Naive thymus-derived CD4-positive, alpha-beta T cell (primary cell): ENCODE results near the gene SKAP1. TPM values are rescaled to one million over a fixed set of nuclear protein-coding genes. Genes with fewer than 3 reads are reported as not detected.

ENCODE experiments used
- ATAC-seq: fragments of 150-1000 bp; cut with Tn5 transposase; 2 replicates; pipeline ENCODE4 v1.10.0; 2021; ENCODE audit warnings: mild to moderate bottlenecking, moderate library complexity
- CTCF ChIA-PET: fragments of 350-600 bp; sonication (Branson Sonifier 250); formaldehyde crosslinking; loops from one replicate; lab custom pipeline; 2021; ENCODE audit warnings: antibody characterized with exemption; lab: Charles Lee
- POLR2A ChIA-PET: fragments of 350-600 bp; sonication (Branson Sonifier 250); formaldehyde crosslinking; loops from one replicate; lab custom pipeline; 2021; ENCODE audit warnings: antibody characterized with exemption, inconsistent platforms; lab: Charles Lee
- DNase-seq, 9 donors: peaks; one replicate each; pipeline versions ENCODE4 v3.0.0 to v3.0.0-alpha.2; 2020 to 2022; ENCODE audit warnings: mixed read lengths in 1 of 9
- H3K27ac ChIP-seq: one replicate; pipeline ENCODE4 v1.7.0; 2013; ENCODE audit warnings: mild to moderate bottlenecking, low read depth, low read length, moderate library complexity
- H3K27me3 ChIP-seq, 2 donors: one replicate each; pipeline ENCODE4 v1.7.0; 2013; ENCODE audit warnings: low read length in 2 of 2, mild to moderate bottlenecking in 2 of 2, moderate library complexity in 2 of 2; ENCODE audit not compliant: control insufficient read depth in 2 of 2, insufficient read depth in 2 of 2
- H3K36me3 ChIP-seq, 3 experiments: 1 replicate in 2 of 3; 2 replicates in 1 of 3; pipeline ENCODE4 v1.7.0; 2013; ENCODE audit warnings: low read length in 3 of 3, mild to moderate bottlenecking in 3 of 3, moderate library complexity in 1 of 3; ENCODE audit not compliant: insufficient read depth in 3 of 3, control insufficient read depth in 2 of 3
- H3K4me1 ChIP-seq, 2 donors: one replicate each; pipeline ENCODE4 v1.7.0; 2013; ENCODE audit warnings: low read length in 2 of 2, mild to moderate bottlenecking in 2 of 2, moderate library complexity in 1 of 2; ENCODE audit not compliant: control insufficient read depth in 2 of 2, insufficient read depth in 2 of 2
- H3K4me3 ChIP-seq: 2 replicates; pipeline ENCODE4 v1.7.0; 2013; ENCODE audit warnings: mild to moderate bottlenecking, low read length
- H3K9me3 ChIP-seq, 3 experiments: 1 replicate in 2 of 3; 2 replicates in 1 of 3; pipeline ENCODE4 v1.7.0; 2013; ENCODE audit warnings: low read length in 3 of 3; ENCODE audit not compliant: control insufficient read depth in 2 of 3
- H3K27ac Mint-ChIP-seq, 9 donors: one replicate each; pipeline ENCODE4 v1.8.0; 2020 to 2022; ENCODE audit warnings: mixed read lengths in 9 of 9, mild to moderate bottlenecking in 8 of 9, moderate library complexity in 5 of 9, inconsistent platforms in 2 of 9
- H3K27me3 Mint-ChIP-seq, 5 donors: one replicate each; pipeline ENCODE4 v1.8.0; 2021 to 2022; ENCODE audit warnings: mixed read lengths in 5 of 5, mild to moderate bottlenecking in 1 of 5
- H3K36me3 Mint-ChIP-seq, 5 donors: one replicate each; pipeline ENCODE4 v1.8.0; 2020 to 2022; ENCODE audit warnings: mixed read lengths in 5 of 5, mild to moderate bottlenecking in 3 of 5, inconsistent platforms in 1 of 5
- H3K4me1 Mint-ChIP-seq, 7 donors: one replicate each; pipeline ENCODE4 v1.8.0; 2020 to 2022; ENCODE audit warnings: mixed read lengths in 7 of 7, mild to moderate bottlenecking in 3 of 7, inconsistent platforms in 1 of 7
- H3K4me3 Mint-ChIP-seq, 10 donors: one replicate each; pipeline ENCODE4 v1.8.0; 2020 to 2022; ENCODE audit warnings: mild to moderate bottlenecking in 10 of 10, mixed read lengths in 10 of 10, moderate library complexity in 6 of 10, inconsistent platforms in 2 of 10
- H3K9me3 Mint-ChIP-seq, 11 donors: one replicate each; pipeline ENCODE4 v1.8.0; 2020 to 2022; ENCODE audit warnings: mixed read lengths in 11 of 11, mild to moderate bottlenecking in 4 of 11, inconsistent platforms in 1 of 11, moderate library complexity in 1 of 11
- intact Hi-C, 2 donors: fragments of 100-400 bp; cut with micrococcal nuclease; formaldehyde crosslinking; loops; one replicate each; pipeline ENCODE4 v1.15.1; 2023
- polyA plus RNA-seq, 2 donors: library from polyadenylated mRNA; unstranded; fragments of 300-500 nt; fragmentation: Illumina TruSeq; gene quantifications; one replicate each; pipeline ENCODE4 v1.2.3, GENCODE V29; 2021
- total RNA-seq, 6 experiments: library from RNA in 5 of 6; stranded (reverse) in 5 of 6; gene quantifications; 1 replicate in 5 of 6; 2 replicates in 1 of 6; pipeline ENCODE4 v1.2.3 and lab custom pipeline; 2021 to 2026

SKAP1 gene
- total and polyA plus RNA-seq, 7 experiments from 2014 or later, result 99.3 to 289 (median 109) TPM

GRCh38 chr17:48322060-48322459 is 108.0 kb downstream of the SKAP1 start:
- intact Hi-C loops, result loop anchor here in 1 of 2 donors (2.0 kb wide), 1 partner anchor 13 kb away; no protein-coding TSS in a partner anchor
- H3K4me3 ChIP-seq, result no peak overlapping the region
- no peak overlapping the region for H3K27ac Mint-ChIP-seq
- POLR2A ChIA-PET, result no interaction called here
- H3K9me3 Mint-ChIP-seq, result no peaks in the 10 kb centered on the region
- no peak for ATAC-seq
- peaks cover 9 to 48% (median 26%) of the 10 kb centered on the region in 7 donors for H3K4me1 Mint-ChIP-seq
- no peaks in the 10 kb centered on the region for H3K27me3 Mint-ChIP-seq
- H3K27ac ChIP-seq, result no peak overlapping the region
- H3K9me3 ChIP-seq, result no peaks in the 10 kb centered on the region
- H3K4me3 Mint-ChIP-seq, result no peak overlapping the region
- no peaks in the 10 kb centered on the region for H3K4me1 ChIP-seq
- no peaks in the 10 kb centered on the region for H3K36me3 ChIP-seq
- CTCF ChIA-PET, result interaction anchor here (0.5 kb wide), 1 partner anchor 26 kb away, joined by 3 read pairs; no protein-coding TSS in a partner anchor
- no peaks in the 10 kb centered on the region for H3K27me3 ChIP-seq
- peaks cover 0 to 26% (median 17%) of the 10 kb centered on the region in 5 donors for H3K36me3 Mint-ChIP-seq
- no peak for DNase-seq

- Mint-ChIP-seq H3K27ac (peak overlapping the region in 1 of 9 donors; percentile 42), H3K4me3 (no peak overlapping the region), H3K4me1 (peaks cover 13 to 63% (median 43%) of the 10 kb centered on the region in 7 donors), H3K9me3 (no peaks in the 10 kb centered on the region), H3K36me3 (peaks cover 0 to 33% (median 14%) of the 10 kb centered on the region in 5 donors), H3K27me3 (no peaks in the 10 kb centered on the region)
- Histone ChIP-seq H3K36me3 (no peaks in the 10 kb centered on the region), H3K4me1 (no peaks in the 10 kb centered on the region), H3K27me3 (no peaks in the 10 kb centered on the region), H3K9me3 (no peaks in the 10 kb centered on the region), H3K4me3 (no peak overlapping the region), H3K27ac (no peak overlapping the region)
- intact Hi-C loops, result no loop called here
- ChIA-PET POLR2A (no interaction called here), CTCF (interaction anchor here (1.2 to 2.3 kb wide), 2 partner anchors 10 to 19 kb away, joined by 4 to 6 read pairs; no protein-coding TSS in a partner anchor)
- ATAC-seq (no peak), DNase-seq (no peak)
Measured at GRCh38 chr17:48317732-48318131, 112.3 kb downstream of the SKAP1 start.

- H3K4me1 Mint-ChIP-seq, result peaks cover 12 to 66% (median 39%) of the 10 kb centered on the region in 7 donors
Measured at GRCh38 chr17:48314716-48315115, 115.3 kb downstream of the SKAP1 start.

GRCh38 chr17:48313096-48313755 is 116.8 kb downstream of the SKAP1 start:
- DNase-seq, result no peak
- H3K27ac ChIP-seq, result no peak overlapping the region
- Mint-ChIP-seq H3K4me3 (no peak overlapping the region), H3K9me3 (no peaks in the 10 kb centered on the region), H3K27ac (peak overlapping the region in 3 of 9 donors; percentile 10 to 45 (median 27)), H3K36me3 (peaks cover 0 to 19% (median 8%) of the 10 kb centered on the region in 5 donors), H3K27me3 (no peaks in the 10 kb centered on the region), H3K4me1 (peaks cover 11 to 59% (median 35%) of the 10 kb centered on the region in 7 donors)
- no peaks in the 10 kb centered on the region for H3K36me3 ChIP-seq
- H3K4me1 ChIP-seq, result no peaks in the 10 kb centered on the region
- ChIA-PET CTCF (no interaction called here), POLR2A (no interaction called here)
- no peak for ATAC-seq
- H3K9me3 ChIP-seq, result no peaks in the 10 kb centered on the region
- no peak overlapping the region for H3K4me3 ChIP-seq
- H3K27me3 ChIP-seq, result no peaks in the 10 kb centered on the region
- intact Hi-C loops, result no loop called here

More at GRCh38 chr17:48314716-48315115, 115.3 kb downstream of the SKAP1 start:
- no peak overlapping the region for H3K4me3 Mint-ChIP-seq
- no peaks in the 10 kb centered on the region for H3K9me3 Mint-ChIP-seq
- H3K27me3 ChIP-seq, result no peaks in the 10 kb centered on the region
- no peaks in the 10 kb centered on the region for H3K4me1 ChIP-seq
- H3K9me3 ChIP-seq, result no peaks in the 10 kb centered on the region
- H3K27ac ChIP-seq, result no peak overlapping the region
- H3K36me3 ChIP-seq, result no peaks in the 10 kb centered on the region
- H3K27ac Mint-ChIP-seq, result no peak overlapping the region
- H3K36me3 Mint-ChIP-seq, result peaks cover 0 to 25% (median 12%) of the 10 kb centered on the region in 5 donors
- no peak for ATAC-seq
- intact Hi-C loops, result loop anchor here in 1 of 2 donors (2.0 kb wide), 1 partner anchor 16 kb away; no protein-coding TSS in a partner anchor
- CTCF ChIA-PET, result no interaction called here
- DNase-seq, result no peak
- H3K4me3 ChIP-seq, result no peak overlapping the region
- POLR2A ChIA-PET, result no interaction called here
- H3K27me3 Mint-ChIP-seq, result no peaks in the 10 kb centered on the region

- H3K27me3 ChIP-seq, result no peaks in the 10 kb centered on the region
- Mint-ChIP-seq H3K4me1 (peaks cover 11 to 54% (median 36%) of the 10 kb centered on the region in 7 donors), H3K27ac (no peak overlapping the region), H3K9me3 (no peaks in the 10 kb centered on the region), H3K4me3 (no peak overlapping the region), H3K36me3 (peaks cover 0 to 5% (median 4%) of the 10 kb centered on the region in 5 donors), H3K27me3 (no peaks in the 10 kb centered on the region)
- no peaks in the 10 kb centered on the region for H3K4me1 ChIP-seq
- ChIA-PET CTCF (no interaction called here), POLR2A (interaction anchor here (0.6 kb wide), 1 partner anchor 551 kb away, joined by 5 read pairs; no protein-coding TSS in a partner anchor)
- intact Hi-C loops, result no loop called here
- no peak for ATAC-seq
- DNase-seq, result no peak
- no peaks in the 10 kb centered on the region for H3K36me3 ChIP-seq
- H3K9me3 ChIP-seq, result no peaks in the 10 kb centered on the region
- H3K27ac ChIP-seq, result no peak overlapping the region
- H3K4me3 ChIP-seq, result no peak overlapping the region
Measured at GRCh38 chr17:48311324-48311723, 118.7 kb downstream of the SKAP1 start.

GRCh38 chr17:48310748-48311213 is 119.2 kb downstream of the SKAP1 start:
- no peak for ATAC-seq

More at GRCh38 chr17:48310748-48311213, 119.2 kb downstream of the SKAP1 start:
- no peak for DNase-seq
- H3K4me1 Mint-ChIP-seq, result peaks cover 8 to 54% (median 34%) of the 10 kb centered on the region in 7 donors
- peaks cover 0 to 6% (median 0%) of the 10 kb centered on the region in 5 donors for H3K36me3 Mint-ChIP-seq
- Histone ChIP-seq H3K36me3 (no peaks in the 10 kb centered on the region), H3K27ac (no peak overlapping the region), H3K9me3 (no peaks in the 10 kb centered on the region), H3K27me3 (no peaks in the 10 kb centered on the region), H3K4me3 (no peak overlapping the region), H3K4me1 (no peaks in the 10 kb centered on the region)
- H3K27me3 Mint-ChIP-seq, result no peaks in the 10 kb centered on the region
- CTCF ChIA-PET, result no interaction called here
- no peaks in the 10 kb centered on the region for H3K9me3 Mint-ChIP-seq
- no peak overlapping the region for H3K27ac Mint-ChIP-seq
- no peak overlapping the region for H3K4me3 Mint-ChIP-seq
- POLR2A ChIA-PET, result interaction anchor here (0.6 kb wide), 1 partner anchor 551 kb away, joined by 5 read pairs; no protein-coding TSS in a partner anchor
- intact Hi-C loops, result no loop called here
